GM21717 (cell line): Measurements from ENCODE around the gene ZNF555.
"Not testable (repeated sequence)": the region's sequence is repeated elsewhere in the genome, so short reads cannot be mapped to it uniquely, and the experiment has no call there.

Source experiments
- ATAC-seq: cut with Tn5 transposase; IDR thresholded peaks from one replicate; pipeline ENCODE4 v1.9.1; 2021; ENCODE audit warnings: mild to moderate bottlenecking, moderate library complexity; ENCODE audit not compliant: unreplicated experiment

Gene ZNF555

GRCh38 chr19:2840794-2841791 is at the start of gene ZNF555:
Gene ZNF555, plus strand, starts transcription at chr19:2841475. Its CDS starts 98 bp downstream, at chr19:2841573.
- peak; percentile 89 for ATAC-seq

- no peak for ATAC-seq
Observed at GRCh38 chr19:2791876-2792275, 49.4 kb upstream of the ZNF555 start.

GRCh38 chr19:2792666-2793065 is 48.6 kb upstream of the ZNF555 start:
- ATAC-seq: not testable (repeated sequence)

- ATAC-seq: no peak
Observed at GRCh38 chr19:2793126-2793525, 48.1 kb upstream of the ZNF555 start.

- no peak for ATAC-seq
Observed at GRCh38 chr19:2793577-2793976, 47.7 kb upstream of the ZNF555 start.

GRCh38 chr19:2795827-2796658 is 45.2 kb upstream of the ZNF555 start:
- ATAC-seq: no peak

- no peak for ATAC-seq
Observed at GRCh38 chr19:2796659-2797266, 44.5 kb upstream of the ZNF555 start.

GRCh38 chr19:2797280-2797679 is 44.0 kb upstream of the ZNF555 start:
- ATAC-seq: no peak

- no peak for ATAC-seq
Observed at GRCh38 chr19:2798158-2798685, 43.1 kb upstream of the ZNF555 start.

GRCh38 chr19:2798733-2799132 is 42.5 kb upstream of the ZNF555 start:
- ATAC-seq: no peak

- no peak for ATAC-seq
Observed at GRCh38 chr19:2799273-2800020, 41.8 kb upstream of the ZNF555 start.

- no peak for ATAC-seq
Observed at GRCh38 chr19:2800506-2800905, 40.8 kb upstream of the ZNF555 start.

- no peak for ATAC-seq
Observed at GRCh38 chr19:2802826-2803225, 38.4 kb upstream of the ZNF555 start.

GRCh38 chr19:2803486-2804155 is 37.7 kb upstream of the ZNF555 start:
- ATAC-seq: no peak

GRCh38 chr19:2804156-2805004 is 36.9 kb upstream of the ZNF555 start:
- ATAC-seq: no peak

GRCh38 chr19:2805261-2805900 is 35.9 kb upstream of the ZNF555 start:
- no peak for ATAC-seq

- ATAC-seq: no peak
Observed at GRCh38 chr19:2805991-2806649, 35.2 kb upstream of the ZNF555 start.
